Activated T-cell treated with anti-CD3 and anti-CD28 coated beads for 48 hours (primary cell): ENCODE measurements around the gene MOB3A.
A peak's percentile ranks its signal among the peaks of the same experiment; 100 is the strongest.

Experiments used
- DNase-seq: peaks from one replicate; pipeline ENCODE4 v3.0.0-alpha.2; 2020; ENCODE audit warnings: low read depth

The MOB3A gene

GRCh38 chr19:2081873-2082810 is 14.0 kb downstream of the MOB3A start:
- DNase-seq = peak; percentile 34

GRCh38 chr19:2080336-2080988 is 15.7 kb downstream of the MOB3A start:
- no peak for DNase-seq

- no peak for DNase-seq
Observed at GRCh38 chr19:2079865-2080301, 16.2 kb downstream of the MOB3A start.

GRCh38 chr19:2079076-2079864 is 16.9 kb downstream of the MOB3A start:
- DNase-seq = no peak

GRCh38 chr19:2077833-2078619 is 18.1 kb downstream of the MOB3A start:
- no peak for DNase-seq

GRCh38 chr19:2077398-2077797 is 18.7 kb downstream of the MOB3A start:
- no peak for DNase-seq

- no peak for DNase-seq
Observed at GRCh38 chr19:2076526-2076944, 19.6 kb downstream of the MOB3A start.

- no peak for DNase-seq
Observed at GRCh38 chr19:2072757-2073551, 23.2 kb downstream of the MOB3A start.

GRCh38 chr19:2070986-2071673 is 25.0 kb downstream of the MOB3A start:
- no peak for DNase-seq

- DNase-seq = no peak
Observed at GRCh38 chr19:2070436-2070827, 25.7 kb downstream of the MOB3A start.

- no peak for DNase-seq
Observed at GRCh38 chr19:2064788-2065524, 31.2 kb downstream of the MOB3A start.

GRCh38 chr19:2064395-2064787 is 31.7 kb downstream of the MOB3A start:
- DNase-seq = no peak

- no peak for DNase-seq
Observed at GRCh38 chr19:2063824-2064223, 32.3 kb downstream of the MOB3A start.

- DNase-seq = no peak
Observed at GRCh38 chr19:2062770-2063169, 33.4 kb downstream of the MOB3A start.

- no peak for DNase-seq
Observed at GRCh38 chr19:2062389-2062729, 33.8 kb downstream of the MOB3A start.

GRCh38 chr19:2061495-2062388 is 34.4 kb downstream of the MOB3A start:
- DNase-seq = peak; percentile 100

- DNase-seq = no peak
Observed at GRCh38 chr19:2060884-2061494, 35.1 kb downstream of the MOB3A start.
